Stimulated activated CD4-positive, alpha-beta T cell treated with anti-CD3 and anti-CD28 coated beads, Interleukin-2, amount 100 ng/mL, for 24 hours (primary cell): ENCODE measurements around the gene AHNAK.
"Not testable (repeated sequence)": the region's sequence is repeated elsewhere in the genome, so short reads cannot be mapped to it uniquely, and the experiment has no call there.

Experiments used
- DNase-seq, 2 donors: peaks; one replicate each; pipeline ENCODE4 v3.0.0-alpha.2; 2020

Gene AHNAK

DNA sequence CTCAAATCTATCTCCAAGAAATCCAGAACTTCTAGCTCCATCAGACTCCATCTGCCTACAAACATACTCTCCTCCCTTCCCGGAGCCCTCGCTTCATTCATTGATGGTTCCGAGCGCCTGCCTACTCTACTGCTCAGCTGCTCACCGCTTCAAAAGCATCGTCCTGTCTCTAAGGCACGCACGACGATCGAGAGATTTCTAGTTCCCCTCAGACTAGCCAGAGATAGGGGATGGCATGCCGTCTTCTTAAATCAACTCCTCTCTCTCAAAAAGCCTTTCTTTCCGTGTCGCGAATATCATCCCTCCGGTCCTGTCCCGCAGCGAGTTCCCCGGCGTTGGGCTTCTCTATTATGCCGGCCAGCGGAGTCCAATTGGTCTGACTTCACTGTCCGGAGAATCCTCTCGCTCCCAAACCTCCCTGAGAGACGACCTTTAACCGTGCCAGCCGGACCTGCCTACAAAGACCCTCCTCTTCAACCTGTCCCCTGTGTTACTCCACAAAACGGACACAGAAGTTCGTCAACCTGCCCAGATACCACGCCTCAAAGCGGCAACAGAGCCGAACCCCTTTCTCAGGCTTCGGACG lies 26.5 kb upstream of the AHNAK start:
- peak in 1 of 2 donors; percentile 26 for DNase-seq

DNA sequence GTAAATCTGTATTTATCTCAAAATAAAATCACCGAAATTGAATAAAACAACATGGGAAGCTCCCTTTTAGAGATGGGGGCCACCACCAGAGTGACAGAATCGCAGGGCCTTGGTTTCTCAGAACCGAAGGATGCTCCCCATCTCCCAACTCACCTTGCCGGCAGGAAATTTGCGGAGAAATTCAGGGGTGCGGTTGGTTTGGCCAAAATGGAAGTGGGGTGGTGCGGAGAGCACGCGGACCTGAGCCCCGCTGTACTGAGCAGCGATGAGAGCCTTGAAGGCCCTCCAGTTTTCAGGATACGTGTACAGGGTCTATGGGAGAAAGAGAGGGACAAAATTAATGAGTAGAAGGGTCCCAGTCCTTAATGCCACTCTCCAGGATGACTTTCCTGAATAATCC lies 25.8 kb upstream of the AHNAK start:
- DNase-seq, result no peak

DNA sequence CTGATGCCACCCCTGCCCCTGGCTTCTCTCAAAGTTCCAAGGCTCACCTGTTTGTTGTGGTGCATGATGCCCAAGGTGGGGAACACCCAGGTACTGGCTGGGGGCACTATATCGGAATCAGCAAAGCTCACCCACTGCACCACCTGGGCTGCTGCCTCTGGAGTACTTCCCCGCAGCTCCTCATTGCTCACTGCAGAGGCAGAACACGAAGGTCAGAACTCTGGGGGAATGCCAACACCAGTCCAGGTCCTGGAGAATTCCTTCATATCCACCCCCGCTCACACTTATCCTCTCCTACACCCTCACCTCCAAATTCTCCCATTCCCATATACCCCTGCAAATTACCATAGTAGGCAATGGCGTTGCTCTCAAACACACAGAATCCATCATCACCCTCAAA lies 24.9 kb upstream of the AHNAK start:
- not testable (repeated sequence) for DNase-seq

DNA sequence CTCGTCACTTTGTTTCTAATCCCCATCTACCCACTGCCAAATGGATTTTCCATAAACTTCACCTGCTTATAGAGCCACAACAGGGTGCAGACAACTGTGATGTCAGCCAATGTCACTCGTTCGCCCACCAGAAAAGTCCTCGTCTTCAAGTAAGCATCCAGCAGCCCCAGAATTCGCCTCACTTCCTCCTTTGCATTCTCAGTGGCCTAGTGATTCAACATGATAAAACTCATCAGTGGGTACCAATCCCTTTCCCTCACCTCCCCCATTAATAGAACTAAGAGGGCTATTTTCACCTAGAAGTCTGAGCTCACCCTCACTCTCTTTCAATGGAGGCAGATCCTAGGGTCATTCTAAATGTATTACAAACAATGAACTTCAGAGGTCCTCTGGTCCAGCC lies 24.3 kb upstream of the AHNAK start:
- not testable (repeated sequence) for DNase-seq

DNA sequence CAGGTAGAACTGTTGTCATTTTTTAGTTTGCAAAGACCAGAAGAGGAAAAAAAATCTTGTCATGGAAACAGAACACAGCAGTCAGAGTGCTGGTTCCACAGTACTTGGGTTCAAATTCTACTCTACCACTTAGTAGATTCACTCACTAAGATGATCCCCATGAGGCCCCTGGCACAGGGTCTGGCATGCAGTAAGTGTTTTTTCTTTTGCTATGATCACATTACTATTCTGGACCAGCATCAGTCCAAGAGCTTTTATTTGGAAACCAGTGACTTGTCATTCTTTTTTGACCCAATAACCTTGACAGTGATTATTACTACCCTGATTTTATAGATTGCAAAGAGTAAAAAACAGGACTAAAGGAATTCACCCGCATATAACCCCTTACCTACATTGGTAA lies 23.0 kb upstream of the AHNAK start:
- DNase-seq, result no peak

DNA sequence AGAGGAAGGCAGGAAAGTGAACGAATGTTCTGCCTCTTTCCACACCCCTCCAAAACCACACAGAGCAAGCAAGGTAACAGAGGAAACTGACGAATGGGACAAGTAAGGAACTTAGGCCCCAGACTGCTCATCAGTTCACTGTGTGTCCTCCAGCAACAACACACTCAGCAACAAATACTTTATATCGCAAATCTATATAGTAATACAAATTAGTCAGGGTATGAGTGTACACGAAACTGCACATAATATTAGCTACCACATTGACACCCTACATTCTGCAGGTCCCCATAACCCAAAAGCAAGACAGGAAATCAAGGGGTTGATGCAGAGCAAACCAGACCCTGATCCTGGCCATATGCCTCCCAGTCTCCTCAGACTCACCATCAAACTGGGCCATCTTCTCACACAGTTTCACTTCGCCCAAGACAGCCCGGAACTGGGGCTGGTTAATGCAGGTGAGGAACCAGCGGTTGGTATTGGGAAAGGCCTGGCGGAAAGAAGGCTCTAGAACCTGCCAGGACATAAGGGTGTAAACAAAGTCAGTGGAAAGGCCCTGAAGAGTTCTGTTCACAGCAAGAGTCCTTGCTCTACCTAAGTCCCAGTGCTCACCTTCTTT lies 20.5 kb upstream of the AHNAK start:
- no peak for DNase-seq

DNA sequence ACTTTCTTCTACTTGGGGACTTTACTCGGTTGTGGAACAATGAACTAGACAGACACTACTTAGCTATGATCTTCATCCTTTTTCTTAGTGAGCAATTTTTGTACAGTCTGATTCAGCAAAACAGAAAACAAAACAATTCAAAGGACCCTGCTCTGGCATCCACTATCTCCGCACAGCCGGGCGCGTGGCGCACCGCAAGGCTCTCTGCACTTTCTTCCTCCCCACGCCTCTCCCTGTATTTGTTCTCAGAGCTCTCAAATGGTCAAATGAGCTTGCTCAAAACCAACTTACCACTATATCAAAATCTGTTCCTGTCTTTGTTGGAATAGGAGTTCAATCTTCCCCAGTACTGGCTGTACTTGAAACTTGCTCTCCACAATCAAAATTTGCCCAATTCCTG lies 19.6 kb upstream of the AHNAK start:
- DNase-seq, result no peak

DNA sequence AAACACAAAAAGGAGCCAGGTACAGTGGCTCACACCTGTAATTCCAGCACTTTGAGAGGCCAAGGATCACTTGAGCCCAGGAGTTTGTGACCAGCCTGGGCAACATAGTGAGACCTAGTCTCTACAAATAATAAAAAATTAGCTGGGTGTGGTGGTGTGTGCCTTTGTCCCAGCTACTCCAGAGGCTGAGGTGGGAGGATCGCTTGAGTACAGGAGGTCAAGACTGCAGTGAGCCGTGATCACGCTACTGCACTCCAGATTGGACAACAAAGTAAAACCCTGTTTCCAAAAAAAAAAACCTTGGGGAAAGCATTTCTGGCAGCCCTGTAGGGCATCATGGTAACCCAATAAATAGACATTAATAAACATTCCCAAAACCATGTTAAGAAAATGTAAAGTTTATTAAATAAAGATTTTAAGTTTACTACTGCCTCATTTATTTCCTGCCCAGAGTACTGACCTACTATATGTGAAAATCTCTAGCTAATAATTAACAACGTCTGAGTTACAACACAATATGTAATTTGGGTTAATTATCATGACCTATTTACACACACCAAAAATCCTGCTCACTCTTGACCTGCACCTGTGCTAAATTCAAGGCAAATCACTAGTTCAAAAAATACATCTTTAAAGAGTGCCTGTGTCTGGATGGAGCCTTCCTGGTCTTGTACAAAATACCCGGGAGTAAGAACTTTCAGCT lies 18.6 kb upstream of the AHNAK start:
- DNase-seq, result no peak

DNA sequence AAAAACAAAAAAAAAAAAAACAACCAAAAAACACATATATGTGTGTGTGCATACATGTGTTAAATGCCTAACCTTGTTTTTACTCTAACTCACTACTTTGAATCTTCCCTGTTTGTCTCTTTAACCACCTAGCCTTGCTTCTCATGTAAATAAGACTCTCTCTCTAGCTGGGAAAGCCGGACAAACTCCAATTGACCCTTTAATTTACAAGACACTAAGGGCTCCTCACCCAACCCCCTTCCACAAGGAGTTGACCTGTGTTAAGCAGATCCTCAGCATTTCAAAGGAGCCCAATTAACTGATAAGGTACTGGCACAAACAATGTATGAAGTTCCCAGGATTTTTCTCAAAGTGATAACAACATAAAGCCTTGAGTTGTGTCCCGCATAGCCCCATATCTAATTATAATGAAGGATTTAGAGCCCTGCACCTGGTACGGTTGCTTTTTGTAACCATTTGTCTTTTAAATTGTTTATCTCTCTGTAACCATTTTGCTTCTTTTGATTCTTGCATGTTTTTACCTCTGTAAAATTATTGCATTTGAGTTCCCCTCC lies 15.1 kb upstream of the AHNAK start:
- not testable (repeated sequence) for DNase-seq

DNA sequence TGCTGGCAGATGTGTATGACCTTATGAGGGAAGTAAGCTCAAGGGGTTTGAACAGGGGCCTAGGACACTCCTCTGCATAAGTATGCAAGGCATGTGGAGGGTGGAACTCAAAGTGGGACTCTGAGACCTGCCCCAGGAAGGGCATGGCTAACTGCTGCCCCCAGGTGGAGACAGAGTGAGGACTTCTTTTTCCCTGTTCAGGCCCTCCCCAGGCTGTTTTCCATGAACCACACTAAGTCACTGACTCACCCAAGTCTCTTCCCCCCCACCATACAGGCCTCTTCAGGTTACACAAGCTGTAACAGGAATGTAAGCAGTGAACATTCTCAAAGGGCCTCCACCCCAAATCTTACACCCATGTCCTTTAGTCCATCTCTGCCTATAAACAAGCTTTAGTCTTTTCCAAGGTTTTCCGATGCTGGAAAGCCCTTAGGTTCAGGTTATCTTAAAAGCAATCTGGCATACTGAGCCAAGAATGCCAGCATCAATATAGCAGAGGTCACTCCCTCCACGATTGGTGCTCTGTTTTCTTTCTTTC lies 14.0 kb upstream of the AHNAK start:
- peak; percentile 74 to 81 for DNase-seq

DNA sequence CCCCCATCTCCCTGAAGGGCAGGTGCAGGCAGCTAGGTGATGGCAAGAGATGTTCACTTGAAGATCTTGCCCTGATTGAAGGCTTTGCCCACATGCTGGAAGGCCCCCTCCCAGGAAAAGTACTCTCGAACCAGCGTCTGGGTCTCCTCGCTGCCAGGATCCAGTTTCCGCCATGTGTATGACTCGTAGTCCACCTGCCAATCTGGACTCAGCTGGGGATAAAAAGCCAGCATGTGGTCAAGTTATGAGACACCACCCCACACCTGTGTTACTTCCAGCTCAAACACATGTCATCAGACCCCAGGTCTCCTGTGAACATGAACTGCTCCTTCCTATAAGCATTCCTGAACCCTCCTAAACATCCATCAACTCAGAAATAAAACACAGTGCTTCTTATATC lies 13.0 kb upstream of the AHNAK start:
- DNase-seq, result not testable (repeated sequence)

DNA sequence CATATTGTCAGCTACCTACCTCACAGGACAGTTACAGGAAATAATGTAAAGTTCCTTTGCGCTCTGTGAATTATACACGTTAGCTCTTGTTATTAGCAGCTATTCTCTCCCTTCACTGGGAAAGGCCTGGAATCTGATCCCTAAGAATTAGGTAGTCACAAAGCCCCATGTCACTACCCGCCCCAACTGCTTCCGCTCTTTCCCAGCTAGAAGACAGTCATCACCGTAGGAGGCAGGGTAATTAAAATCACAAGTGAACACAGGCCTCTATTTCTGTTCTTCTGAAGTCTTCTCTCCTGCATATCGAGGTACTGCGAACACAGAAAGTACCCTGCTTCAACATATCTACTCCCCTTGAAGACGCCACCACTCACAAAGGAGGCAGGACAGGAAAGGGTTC lies 12.6 kb upstream of the AHNAK start:
- DNase-seq, result no peak

DNA sequence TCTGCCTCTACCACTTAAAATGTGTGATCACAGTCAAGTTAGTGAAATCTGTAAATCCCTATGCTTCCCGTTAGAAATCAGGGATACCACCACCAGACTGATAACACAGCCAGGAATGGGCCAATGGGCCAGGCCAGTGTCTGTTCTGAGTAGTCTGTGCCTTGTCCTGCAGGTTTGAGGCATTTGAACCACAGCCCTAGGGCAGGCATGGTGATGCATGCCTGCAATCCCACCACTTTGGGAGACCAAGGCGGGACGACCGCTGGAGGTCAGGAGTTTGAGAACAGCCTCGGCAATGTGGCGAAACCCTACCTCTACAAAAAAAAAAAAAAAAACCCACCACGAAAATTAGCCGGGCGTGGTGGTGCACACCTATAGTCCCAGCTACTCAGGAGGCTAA lies 12.1 kb upstream of the AHNAK start:
- no peak for DNase-seq

DNA sequence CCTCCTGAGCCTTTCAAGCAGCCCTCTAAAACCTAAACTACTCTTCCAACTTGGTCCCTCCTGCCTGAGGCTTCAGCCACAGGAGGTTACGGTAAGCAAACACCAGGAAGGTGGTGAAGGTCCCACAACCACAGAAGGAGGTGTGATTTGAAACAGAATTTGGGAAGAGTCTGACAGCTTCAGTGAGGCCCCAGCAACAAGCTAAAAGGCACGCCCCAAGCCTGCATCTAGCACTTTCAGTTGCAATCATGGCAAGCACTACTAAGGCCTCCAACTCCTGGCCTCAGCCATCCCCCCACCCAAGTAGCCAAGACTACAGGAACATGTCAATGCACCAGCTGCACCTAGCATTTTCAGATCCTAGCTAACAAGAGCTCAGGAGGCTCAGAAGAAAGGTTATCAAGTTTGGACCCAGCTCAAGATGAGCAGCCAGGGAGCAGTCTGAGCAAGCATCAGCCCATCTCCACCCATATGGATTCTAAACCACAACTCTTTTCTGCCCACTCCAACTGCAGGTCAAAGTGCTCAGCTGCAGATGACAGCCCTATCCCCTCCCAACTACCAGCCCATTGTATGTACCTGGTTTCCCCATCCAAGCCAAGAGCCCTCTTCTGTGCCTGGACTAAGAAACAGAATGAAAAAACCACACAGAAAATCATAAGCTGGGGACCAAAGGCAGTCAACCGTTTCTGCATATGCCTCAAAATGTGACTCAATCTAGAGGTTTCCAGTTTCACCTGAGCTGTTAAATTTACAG lies 10.4 kb upstream of the AHNAK start:
- peak; percentile 56 to 65 for DNase-seq

DNA sequence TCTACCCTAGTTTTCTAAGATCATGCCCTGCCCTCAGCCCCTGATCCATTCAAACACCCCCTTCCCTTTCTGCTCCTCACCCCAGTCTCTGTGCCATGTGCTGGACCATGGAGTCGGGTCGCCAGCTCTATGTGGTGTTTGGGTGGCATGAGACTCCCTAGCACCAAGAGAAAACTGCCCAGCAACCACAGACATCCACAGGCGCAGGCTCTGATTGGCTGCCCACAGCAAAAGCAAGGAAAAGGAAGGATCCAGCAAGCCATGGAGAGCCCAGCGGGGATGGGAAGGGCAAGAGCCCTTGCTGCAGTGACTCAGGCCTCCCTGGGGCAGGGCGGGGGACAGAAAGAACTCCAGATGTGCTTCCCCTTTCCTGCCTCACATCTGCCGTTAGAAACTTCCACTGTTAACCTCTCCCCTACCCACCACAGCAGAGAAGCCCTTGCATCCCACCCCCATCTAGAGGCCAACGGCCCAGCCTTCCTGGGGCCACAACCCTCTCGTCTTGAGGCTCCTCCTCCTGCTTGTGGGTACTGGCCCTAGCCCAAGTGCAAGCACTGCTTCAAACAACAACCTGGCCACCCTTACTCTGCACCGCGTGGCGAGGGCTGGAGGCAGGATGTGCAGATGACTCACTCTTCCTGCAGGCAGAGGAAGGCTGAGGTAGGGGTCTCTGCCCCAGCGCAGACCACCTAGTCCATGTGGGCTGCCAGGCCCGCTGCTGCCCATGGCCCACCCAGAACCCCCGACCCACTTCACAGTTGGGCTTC lies 9.7 kb upstream of the AHNAK start:
- DNase-seq, result peak; percentile 70 to 81

DNA sequence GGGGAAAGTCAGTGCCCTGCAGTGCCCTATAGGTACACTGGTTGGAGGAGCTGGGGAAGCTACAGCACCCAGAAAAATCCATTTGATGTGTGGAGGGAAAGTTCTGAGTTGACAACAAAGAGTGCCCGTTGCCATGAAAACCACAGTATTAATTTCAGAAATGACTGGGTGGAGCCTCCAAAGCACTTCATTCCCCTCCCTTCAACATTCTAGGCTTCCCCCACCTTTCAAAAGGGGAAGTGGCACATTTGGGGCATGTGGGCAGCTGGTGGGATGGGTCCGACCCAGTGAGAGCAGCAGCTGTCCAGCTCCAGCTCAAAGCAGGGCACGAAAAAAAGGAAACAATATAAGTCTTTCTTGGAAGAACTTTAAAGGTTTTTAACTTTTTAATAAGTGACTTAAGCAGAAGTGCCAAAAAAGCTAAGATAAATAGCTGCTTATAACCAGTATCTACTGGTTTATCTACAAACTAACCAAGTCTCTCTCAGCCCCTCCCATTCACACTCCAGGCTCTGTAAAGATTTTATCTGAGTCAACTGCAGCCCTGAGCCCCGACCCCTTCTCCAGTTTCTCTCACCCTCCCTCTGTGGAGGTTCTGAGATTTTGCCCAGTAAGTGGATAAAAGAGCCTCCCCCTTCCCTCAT lies 9.0 kb upstream of the AHNAK start:
- DNase-seq, result peak; percentile 49 to 60

DNA sequence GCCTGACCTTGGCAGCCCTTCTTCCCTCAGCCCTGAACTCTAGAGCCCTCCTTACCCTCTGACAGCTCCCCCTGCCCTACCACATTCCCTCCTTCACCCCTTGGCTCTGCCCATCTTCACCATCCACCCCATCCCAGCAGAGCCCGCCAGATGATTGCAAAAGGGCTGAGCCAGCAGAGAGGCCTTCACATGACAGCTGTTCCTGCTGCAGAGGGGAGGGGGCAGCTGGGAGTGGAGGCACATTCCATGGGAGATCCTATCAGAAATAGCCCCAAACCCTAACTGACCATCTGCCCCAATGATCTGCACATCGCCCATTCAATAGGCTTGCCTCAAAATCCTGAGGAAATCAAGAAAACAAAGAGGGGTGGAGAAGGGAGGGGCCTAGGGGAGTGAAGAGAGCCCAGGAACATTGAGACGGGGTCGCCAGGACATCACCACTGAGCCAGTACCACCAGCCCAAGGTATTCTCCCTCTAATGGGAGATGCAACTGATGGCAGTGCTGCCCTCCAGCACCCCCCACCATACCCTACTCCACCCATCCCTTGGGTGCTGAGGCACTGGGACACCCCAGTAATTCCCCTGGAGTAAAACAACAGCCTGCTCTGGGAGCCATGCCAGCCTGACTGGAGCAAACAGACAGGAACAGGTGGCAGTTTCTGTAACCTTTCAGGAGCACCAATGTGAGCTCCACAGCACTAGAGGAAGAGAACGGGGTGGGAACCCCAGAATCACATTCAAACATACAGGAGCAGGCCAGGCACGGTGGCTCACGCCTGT lies 8.0 kb upstream of the AHNAK start:
- DNase-seq, result no peak

DNA sequence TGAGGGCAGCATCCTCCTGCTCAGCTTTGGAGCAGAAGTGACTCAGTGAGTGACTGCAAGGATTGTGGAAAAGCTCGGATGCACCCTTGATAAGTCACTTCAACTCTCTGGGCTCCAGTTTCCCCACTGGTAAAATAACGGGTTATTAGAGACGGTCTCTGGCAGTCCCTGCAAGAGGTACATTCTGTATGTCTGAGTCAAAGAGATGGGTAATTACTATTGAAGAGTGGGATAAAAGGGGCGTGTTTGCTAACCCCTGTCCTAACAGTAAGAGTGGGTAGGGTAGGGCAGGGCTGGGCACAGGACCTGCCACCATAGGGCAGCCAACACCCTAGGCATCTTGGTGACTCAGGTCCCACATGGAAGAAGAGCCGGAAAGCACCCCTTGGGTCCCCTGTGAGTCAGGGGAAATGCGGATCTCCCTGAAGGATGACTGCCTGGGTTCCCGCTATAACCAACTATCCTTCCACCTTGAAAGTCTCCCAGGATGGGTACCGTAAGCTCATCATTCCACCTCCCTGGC lies 7.3 kb upstream of the AHNAK start:
- DNase-seq, result no peak

DNA sequence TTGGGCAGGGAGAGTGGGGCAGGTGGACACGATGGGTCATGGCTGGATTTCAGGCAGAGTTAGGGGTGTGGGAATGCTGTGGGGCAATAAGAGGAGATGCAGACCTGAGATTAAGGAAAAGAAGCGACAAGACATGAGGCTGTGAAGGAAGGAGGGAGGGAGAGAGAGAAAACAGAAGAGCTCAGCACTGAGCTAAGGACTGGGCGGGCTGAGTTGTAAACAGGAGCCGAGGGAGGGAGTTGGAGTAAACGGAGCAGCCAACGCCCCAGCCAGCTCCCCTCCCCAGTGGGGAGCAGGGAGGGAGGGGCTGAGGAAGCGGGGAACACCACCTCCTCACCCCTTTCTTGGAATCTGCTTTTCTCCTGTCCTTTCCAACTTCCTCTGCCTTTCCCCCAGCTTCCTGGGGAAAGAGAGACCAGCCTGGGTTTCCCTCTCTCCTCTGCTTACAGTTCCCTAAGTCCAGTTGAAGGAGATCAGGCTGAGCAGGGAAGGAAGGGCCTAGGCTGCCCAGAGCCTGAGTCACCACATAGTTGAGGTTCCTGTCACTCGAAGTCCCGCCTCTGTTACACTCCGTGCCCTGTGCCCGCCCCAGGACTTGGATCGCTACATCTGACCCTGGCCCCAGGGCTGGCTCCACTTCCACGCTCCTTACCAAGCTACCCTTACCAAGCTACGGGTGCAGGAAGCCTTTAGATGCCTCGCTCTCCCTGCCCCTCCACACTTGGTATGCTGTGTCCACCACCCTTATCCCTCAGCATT lies 6.7 kb upstream of the AHNAK start:
- peak; percentile 41 to 50 for DNase-seq

DNA sequence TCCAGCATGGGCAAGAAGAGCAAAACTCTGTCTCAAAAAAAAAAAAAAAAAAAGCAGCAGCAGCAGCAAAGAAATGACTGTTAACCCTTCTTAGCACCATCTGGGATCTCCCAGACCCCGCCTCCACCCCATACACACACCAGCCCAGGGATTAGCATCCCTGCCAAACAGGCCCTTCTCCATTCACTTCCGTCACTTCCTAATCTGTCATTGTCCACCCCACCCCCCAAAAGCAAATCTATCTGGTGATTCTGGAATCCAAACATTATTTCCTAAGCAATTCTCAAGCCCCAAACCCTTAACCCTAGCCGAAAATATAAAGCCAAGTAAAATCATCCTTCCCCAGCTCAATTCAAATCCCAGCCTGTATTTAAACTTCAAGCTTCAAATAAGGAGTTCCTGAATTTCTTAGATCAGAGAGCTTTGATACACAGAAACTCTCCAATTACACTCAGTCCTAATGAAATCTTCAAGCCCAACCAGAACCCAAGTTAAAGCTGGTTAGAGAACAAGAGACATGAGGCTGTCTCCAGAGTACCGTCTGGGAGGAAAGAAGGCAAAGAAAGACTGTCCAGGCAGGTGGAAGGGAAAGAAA lies 6.0 kb upstream of the AHNAK start:
- no peak for DNase-seq
